Esophagus muscularis mucosa (tissue), 4 donors: ENCODE data around the gene ADK. TPM values are rescaled to one million over a fixed set of nuclear protein-coding genes. Genes with fewer than 3 reads are reported as not detected.

ENCODE experiments used
- DNase-seq: peaks from one replicate; pipeline ENCODE4 v3.0.0-alpha.2; 2017; ENCODE audit errors: extremely low spot score
- H3K27ac ChIP-seq, 4 donors: fragments of 200-600 bp; sonication (generic); replicated peaks in 1 of 4; 1 replicate in 3 of 4; 2 replicates in 1 of 4; pipeline ENCODE4 v1.5.1; 2016 to 2019; ENCODE audit warnings: mild to moderate bottlenecking in 1 of 4
- H3K27me3 ChIP-seq, 4 donors: fragments of 200-600 bp; sonication (generic); one replicate each; pipeline versions ENCODE4 v1.5.1 to v1.6.0; 2016 to 2019
- H3K36me3 ChIP-seq, 4 donors: fragments of 200-600 bp; sonication (generic); one replicate each; pipeline ENCODE4 v1.5.1; 2016 to 2019
- H3K4me1 ChIP-seq, 4 donors: fragments of 200-600 bp; sonication (generic); one replicate each; pipeline ENCODE4 v1.5.1; 2016 to 2019
- H3K4me3 ChIP-seq, 4 donors: fragments of 200-600 bp; sonication (generic); 1 replicate in 2 of 4; 2 replicates in 2 of 4; pipeline ENCODE4 v1.5.1; 2016 to 2019; ENCODE audit warnings: mild to moderate bottlenecking in 4 of 4, moderate library complexity in 1 of 4
- H3K9me3 ChIP-seq, 4 donors: fragments of 200-600 bp; sonication (generic); 1 replicate in 3 of 4; 2 replicates in 1 of 4; pipeline ENCODE4 v1.5.1; 2016 to 2019
- EP300 ChIP-seq: sonication (generic); formaldehyde crosslinking; IDR thresholded peaks from one replicate; pipeline ENCODE4 v1.6.1; 2017; ENCODE audit warnings: antibody characterized with exemption
- POLR2A ChIP-seq: fragments of 450-650 bp; IDR thresholded peaks from one replicate; pipeline ENCODE4 v1.6.1; 2017; ENCODE audit warnings: antibody characterized with exemption, moderate library complexity, mild to moderate bottlenecking, low read depth
- POLR2AphosphoS5 ChIP-seq, 2 donors: sonication (generic); formaldehyde crosslinking; IDR thresholded peaks; one replicate each; pipeline ENCODE4 v1.6.1; 2017; ENCODE audit warnings: antibody characterized with exemption in 2 of 2
- WGBS: methylation state at CpG from one replicate; pipeline ENCODE4 v1.1.5; 2018; 5-methylcytosine and 5-hydroxymethylcytosine counted together
- intact Hi-C: fragments of 100-400 bp; cut with DNase I; formaldehyde crosslinking; loops from one replicate; pipeline ENCODE4 v1.15.1; 2023
- total RNA-seq, 4 donors: library from RNA; depleted of rRNA; stranded (reverse); fragments of >200 nt; gene quantifications; one replicate each; pipeline versions ENCODE4 v1.1.0 to v1.2.1, GENCODE V29; 2016
- TF ChIP-seq, protein P1 (sequence below), 3 experiments: fragments of 200-600 bp in 2 of 3; fragments of 450-650 bp in 1 of 3; sonication (generic) in 2 of 3; IDR thresholded peaks; one replicate each; pipeline ENCODE4 v1.5.1; 2017 to 2019; ENCODE audit warnings: antibody characterized with exemption in 3 of 3, mild to moderate bottlenecking in 2 of 3, moderate library complexity in 1 of 3

The ADK gene
- total RNA-seq, 4 donors from 2014 or later: 20.2 to 23.3 (median 21.2) TPM

DNA sequence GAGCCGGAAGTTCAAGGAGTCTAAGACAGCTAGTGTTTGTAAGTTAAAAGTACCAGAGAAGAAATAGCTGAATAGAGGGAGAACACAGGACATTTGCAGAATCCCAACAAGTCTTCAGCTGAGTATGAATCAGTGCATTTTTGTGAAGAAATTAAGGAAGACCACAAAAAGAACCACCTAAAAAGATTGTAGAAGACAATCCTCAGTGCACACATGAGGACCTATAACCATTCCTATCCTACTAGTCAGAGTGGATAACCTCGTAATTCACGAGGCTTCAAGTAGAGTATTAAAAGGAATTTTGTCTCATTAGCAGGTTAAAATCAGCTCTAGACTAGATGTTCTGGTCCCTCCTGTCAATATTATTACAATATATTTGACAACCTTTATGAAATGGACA lies 380.0 kb downstream of the ADK start:
- TF ChIP-seq EP300 (no peak), POLR2A (no peak), POLR2AphosphoS5 (IDR thresholded peaks at IDR 0.05) (no peak)
- TF ChIP-seq, protein P1, sequence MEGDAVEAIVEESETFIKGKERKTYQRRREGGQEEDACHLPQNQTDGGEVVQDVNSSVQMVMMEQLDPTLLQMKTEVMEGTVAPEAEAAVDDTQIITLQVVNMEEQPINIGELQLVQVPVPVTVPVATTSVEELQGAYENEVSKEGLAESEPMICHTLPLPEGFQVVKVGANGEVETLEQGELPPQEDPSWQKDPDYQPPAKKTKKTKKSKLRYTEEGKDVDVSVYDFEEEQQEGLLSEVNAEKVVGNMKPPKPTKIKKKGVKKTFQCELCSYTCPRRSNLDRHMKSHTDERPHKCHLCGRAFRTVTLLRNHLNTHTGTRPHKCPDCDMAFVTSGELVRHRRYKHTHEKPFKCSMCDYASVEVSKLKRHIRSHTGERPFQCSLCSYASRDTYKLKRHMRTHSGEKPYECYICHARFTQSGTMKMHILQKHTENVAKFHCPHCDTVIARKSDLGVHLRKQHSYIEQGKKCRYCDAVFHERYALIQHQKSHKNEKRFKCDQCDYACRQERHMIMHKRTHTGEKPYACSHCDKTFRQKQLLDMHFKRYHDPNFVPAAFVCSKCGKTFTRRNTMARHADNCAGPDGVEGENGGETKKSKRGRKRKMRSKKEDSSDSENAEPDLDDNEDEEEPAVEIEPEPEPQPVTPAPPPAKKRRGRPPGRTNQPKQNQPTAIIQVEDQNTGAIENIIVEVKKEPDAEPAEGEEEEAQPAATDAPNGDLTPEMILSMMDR (IDR thresholded peaks at IDR 0.05): no peak
- Histone ChIP-seq H3K9me3 (no peaks in the 10 kb centered on the region), H3K4me1 (no peaks in the 10 kb centered on the region), H3K4me3 (no peak overlapping the region), H3K27me3 (no peaks in the 10 kb centered on the region), H3K36me3 (no peaks in the 10 kb centered on the region), H3K27ac (no peak overlapping the region)
- no peak for DNase-seq
- WGBS: 95% methylated on average over 3 of the region's 3 CpGs
- intact Hi-C loops: no loop called here

DNA sequence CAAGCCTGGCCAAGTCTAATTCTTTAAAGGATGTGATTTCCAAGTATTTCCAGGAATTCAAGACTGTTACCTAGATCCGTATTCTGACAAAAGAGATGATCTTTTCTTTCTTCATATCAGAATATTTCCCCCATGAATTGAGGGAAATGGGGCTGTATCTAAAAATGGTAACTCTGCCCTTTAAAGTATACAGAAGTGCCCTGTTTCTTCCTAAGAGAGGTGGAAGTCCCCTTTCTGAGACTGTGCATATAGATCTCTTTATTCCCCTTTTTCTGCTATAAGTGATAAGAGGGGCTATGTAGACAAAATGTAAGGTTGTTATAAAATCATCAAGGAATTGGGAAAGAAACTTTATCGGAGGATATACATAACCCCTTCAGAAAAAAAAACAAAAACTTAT lies 388.3 kb downstream of the ADK start:
- DNase-seq: no peak
- no peaks in the 10 kb centered on the region for H3K9me3 ChIP-seq
- WGBS: 89% methylated on average over 2 of the region's 2 CpGs
- H3K36me3 ChIP-seq: no peaks in the 10 kb centered on the region
- H3K4me3 ChIP-seq: no peak overlapping the region
- peaks cover 0 to 8% (median 3%) of the 10 kb centered on the region in 4 donors for H3K4me1 ChIP-seq
- TF ChIP-seq POLR2AphosphoS5 (IDR thresholded peaks at IDR 0.05) (no peak), POLR2A (no peak), EP300 (no peak)
- TF ChIP-seq, protein P1 (IDR thresholded peaks at IDR 0.05): no peak
- no peak overlapping the region for H3K27ac ChIP-seq
- no peaks in the 10 kb centered on the region for H3K27me3 ChIP-seq
- intact Hi-C loops: no loop called here

DNA sequence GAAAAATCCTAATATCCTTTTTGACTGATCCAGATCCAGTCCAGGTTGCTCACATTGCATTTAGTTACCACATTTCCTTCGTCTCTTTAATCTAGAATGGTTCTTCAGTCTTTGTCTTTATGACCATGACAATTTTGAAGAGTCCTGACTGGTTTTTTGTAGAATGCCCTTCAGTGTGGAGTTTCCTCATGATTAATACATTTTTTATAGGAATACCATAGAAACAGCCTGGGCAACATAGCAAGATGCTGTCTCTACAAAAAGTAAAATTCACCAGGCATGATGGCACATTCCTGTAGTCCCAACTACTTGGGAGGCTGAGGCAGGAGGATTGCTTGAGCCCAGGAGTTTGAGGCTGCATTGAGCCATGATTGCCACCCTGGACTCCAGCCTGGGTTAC lies 390.4 kb downstream of the ADK start:
- DNase-seq: no peak
- Histone ChIP-seq H3K27ac (no peak overlapping the region), H3K9me3 (no peaks in the 10 kb centered on the region), H3K4me3 (no peak overlapping the region), H3K27me3 (no peaks in the 10 kb centered on the region), H3K4me1 (peaks cover 0 to 8% (median 3%) of the 10 kb centered on the region in 4 donors), H3K36me3 (no peaks in the 10 kb centered on the region)
- intact Hi-C loops: no loop called here
- TF ChIP-seq, protein P1 (IDR thresholded peaks at IDR 0.05): no peak
- TF ChIP-seq POLR2A (no peak), EP300 (no peak), POLR2AphosphoS5 (IDR thresholded peaks at IDR 0.05) (no peak)
- WGBS: 100% methylated on average over 1 of the region's 1 CpG

DNA sequence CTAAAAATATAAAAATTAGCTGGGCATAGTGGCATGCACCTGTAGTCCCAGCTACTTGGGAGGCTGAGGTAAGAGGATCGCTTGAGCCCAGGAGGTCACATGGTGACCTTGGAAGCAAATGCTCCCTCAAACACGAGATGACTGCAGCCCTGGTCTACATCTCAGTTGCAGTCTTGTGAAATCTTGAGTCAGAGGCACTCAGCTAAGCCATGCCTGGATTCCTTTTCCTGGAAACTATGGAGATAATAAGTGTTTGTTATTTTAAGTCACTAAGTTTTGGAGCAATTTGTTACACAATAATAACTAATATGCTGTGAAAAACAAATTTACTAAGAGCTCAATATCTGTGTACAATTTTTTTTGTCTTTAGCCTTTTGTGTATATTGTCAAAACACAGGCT lies 391.1 kb downstream of the ADK start:
- DNase-seq: no peak
- H3K27ac ChIP-seq: no peak overlapping the region
- H3K9me3 ChIP-seq: no peaks in the 10 kb centered on the region
- no peaks in the 10 kb centered on the region for H3K27me3 ChIP-seq
- H3K36me3 ChIP-seq: no peaks in the 10 kb centered on the region
- intact Hi-C loops: no loop called here
- no peak overlapping the region for H3K4me3 ChIP-seq
- 83% methylated on average over 2 of the region's 2 CpGs for whole genome bisulfite sequencing
- TF ChIP-seq POLR2AphosphoS5 (IDR thresholded peaks at IDR 0.05) (peak; percentile 50 to 59), POLR2A (no peak), EP300 (no peak)
- TF ChIP-seq, protein P1 (IDR thresholded peaks at IDR 0.05): no peak
- H3K4me1 ChIP-seq: peaks cover 0 to 8% (median 3%) of the 10 kb centered on the region in 4 donors

DNA sequence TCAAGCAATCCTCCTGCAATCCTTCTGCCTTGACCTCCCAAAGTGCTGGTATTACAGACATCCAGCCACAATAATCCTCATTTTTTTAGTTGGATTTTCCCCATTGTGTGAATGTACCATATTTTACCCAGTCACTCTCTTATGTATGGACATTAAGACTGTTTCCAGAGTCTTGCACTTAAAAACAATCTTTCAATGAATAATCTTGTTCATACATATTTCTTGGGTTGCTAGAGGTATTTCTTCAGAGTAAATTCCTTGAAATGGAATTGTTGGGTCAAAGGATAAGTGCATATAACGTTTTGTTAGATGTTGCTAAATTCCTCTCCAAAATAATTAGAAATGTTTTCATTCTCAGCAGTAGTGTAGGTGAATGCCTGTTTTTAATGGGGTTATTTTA lies 392.3 kb downstream of the ADK start:
- H3K9me3 ChIP-seq: no peaks in the 10 kb centered on the region
- TF ChIP-seq POLR2AphosphoS5 (IDR thresholded peaks at IDR 0.05): no peak
- TF ChIP-seq EP300: no peak
- TF ChIP-seq, protein P1 (IDR thresholded peaks at IDR 0.05): no peak
- no peak for TF ChIP-seq POLR2A
- H3K27ac ChIP-seq: no peak overlapping the region
- intact Hi-C loops: no loop called here
- no peak for DNase-seq
- 70% methylated on average over 1 of the region's 1 CpG for WGBS
- peaks cover 0 to 8% (median 3%) of the 10 kb centered on the region in 4 donors for H3K4me1 ChIP-seq
- H3K36me3 ChIP-seq: no peaks in the 10 kb centered on the region
- no peaks in the 10 kb centered on the region for H3K27me3 ChIP-seq
- H3K4me3 ChIP-seq: no peak overlapping the region
